ENCODE measurements around the gene CHN1. TPM values are rescaled to one million over a fixed set of nuclear protein-coding genes. Genes with fewer than 3 reads are reported as not detected.

Gene CHN1
- total and polyA plus RNA-seq, 2 experiments from 2014 or later, result 64.3 to 70.8 TPM

GRCh38 chr2:174882416-174882815 lies 122.8 kb downstream of the CHN1 start:
- peaks cover 16% of the 10 kb centered on the region for H3K4me1 ChIP-seq (ENCODE audit: low read depth)
- peak overlapping the region; percentile 77 for H3K27ac ChIP-seq
- DNase-seq (ENCODE audit: low read depth in 1 of 2, low spot score in 1 of 2), result no peak
- no peak overlapping the region for H3K4me3 ChIP-seq
- no peak for TF ChIP-seq CTCF (IDR thresholded peaks at IDR 0.05; ENCODE audit: low read depth, low read length)
- H3K36me3 ChIP-seq, result no peaks in the 10 kb centered on the region
- no peaks in the 10 kb centered on the region for H3K27me3 ChIP-seq
- no peaks in the 10 kb centered on the region for H3K9me3 ChIP-seq (ENCODE audit: low read depth)

GRCh38 chr2:174881678-174882077 lies 123.5 kb downstream of the CHN1 start:
- no peak for TF ChIP-seq CTCF (IDR thresholded peaks at IDR 0.05; ENCODE audit: low read depth, low read length)
- H3K36me3 ChIP-seq, result no peaks in the 10 kb centered on the region
- DNase-seq (ENCODE audit: low read depth in 1 of 2, low spot score in 1 of 2), result peak in 1 of 2 donors; percentile 2
- H3K4me1 ChIP-seq (ENCODE audit: low read depth), result peaks cover 16% of the 10 kb centered on the region
- H3K27ac ChIP-seq, result peak overlapping the region; percentile 77
- no peaks in the 10 kb centered on the region for H3K27me3 ChIP-seq
- H3K9me3 ChIP-seq (ENCODE audit: low read depth), result no peaks in the 10 kb centered on the region
- H3K4me3 ChIP-seq, result no peak overlapping the region

- H3K4me1 ChIP-seq (ENCODE audit: low read depth), result peaks cover 17% of the 10 kb centered on the region
- H3K9me3 ChIP-seq (ENCODE audit: low read depth), result no peaks in the 10 kb centered on the region
- no peak for TF ChIP-seq CTCF (IDR thresholded peaks at IDR 0.05; ENCODE audit: low read depth, low read length)
- H3K27ac ChIP-seq, result no peak overlapping the region
- H3K4me3 ChIP-seq, result no peak overlapping the region
- H3K27me3 ChIP-seq, result no peaks in the 10 kb centered on the region
- peak in 1 of 2 donors; percentile 39 for DNase-seq (ENCODE audit: low read depth in 1 of 2, low spot score in 1 of 2)
- H3K36me3 ChIP-seq, result no peaks in the 10 kb centered on the region
These were observed 126.5 kb downstream of the CHN1 start for GRCh38 chr2:174878537-174879147.

- H3K4me3 ChIP-seq, result no peak overlapping the region
- H3K36me3 ChIP-seq, result no peaks in the 10 kb centered on the region
- no peaks in the 10 kb centered on the region for H3K27me3 ChIP-seq
- no peak overlapping the region for H3K27ac ChIP-seq
- DNase-seq (ENCODE audit: low read depth in 1 of 2, low spot score in 1 of 2), result no peak
- H3K9me3 ChIP-seq (ENCODE audit: low read depth), result no peaks in the 10 kb centered on the region
- H3K4me1 ChIP-seq (ENCODE audit: low read depth), result peaks cover 26% of the 10 kb centered on the region
- TF ChIP-seq CTCF (IDR thresholded peaks at IDR 0.05; ENCODE audit: low read depth, low read length), result no peak
These were observed 127.4 kb downstream of the CHN1 start for GRCh38 chr2:174877751-174878150.

GRCh38 chr2:174877301-174877700 lies 127.9 kb downstream of the CHN1 start:
- Histone ChIP-seq H3K4me3 (no peak overlapping the region), H3K27ac (no peak overlapping the region), H3K36me3 (no peaks in the 10 kb centered on the region), H3K9me3 (ENCODE audit: low read depth) (no peaks in the 10 kb centered on the region), H3K27me3 (no peaks in the 10 kb centered on the region), H3K4me1 (ENCODE audit: low read depth) (peaks cover 29% of the 10 kb centered on the region)
- no peak for TF ChIP-seq CTCF (IDR thresholded peaks at IDR 0.05; ENCODE audit: low read depth, low read length)
- DNase-seq (ENCODE audit: low read depth in 1 of 2, low spot score in 1 of 2), result no peak

Data from cardiac muscle cell (in vitro differentiated cells and primary cell).